Left renal cortex interstitium (tissue), 4 donors: Measurements from ENCODE around the gene CLTRN. TPM values are rescaled to one million over a fixed set of nuclear protein-coding genes. Genes with fewer than 3 reads are reported as not detected.
"Not testable (repeated sequence)": the region's sequence is repeated elsewhere in the genome, so short reads cannot be mapped to it uniquely, and the experiment has no call there.

Experiments used
- DNase-seq, 4 donors: peaks; one replicate each; pipeline ENCODE4 v3.0.0-alpha.2; 2013; ENCODE audit warnings: low read depth in 4 of 4, low spot score in 2 of 4, missing footprints in 1 of 4
- polyA plus RNA-seq, 4 donors: library from polyadenylated mRNA; unstranded; fragments of 120-200 nt; gene quantifications; one replicate each; pipeline ENCODE4 v1.2.1, GENCODE V29; 2013; ENCODE audit not compliant: insufficient read length in 4 of 4

The CLTRN gene
- polyA plus RNA-seq, 4 donors: 19.3 to 23.2 (median 20.4) TPM

GRCh38 chrX:15654804-15655203 lies 9.8 kb downstream of the CLTRN start:
- not testable (repeated sequence) for DNase-seq

- no peak for DNase-seq
Measured at GRCh38 chrX:15653961-15654360, 10.6 kb downstream of the CLTRN start.

GRCh38 chrX:15647510-15647909 lies 17.1 kb downstream of the CLTRN start:
- not testable (repeated sequence) for DNase-seq

GRCh38 chrX:15646543-15646942 lies 18.1 kb downstream of the CLTRN start:
- DNase-seq: no peak

- DNase-seq: no peak
Measured at GRCh38 chrX:15646031-15646430, 18.6 kb downstream of the CLTRN start.

GRCh38 chrX:15645266-15645665 lies 19.3 kb downstream of the CLTRN start:
- no peak for DNase-seq

GRCh38 chrX:15644560-15644872 lies 20.1 kb downstream of the CLTRN start:
- no peak for DNase-seq

GRCh38 chrX:15643786-15644559 lies 20.6 kb downstream of the CLTRN start:
- DNase-seq: no peak

GRCh38 chrX:15631637-15632036 lies 33.0 kb downstream of the CLTRN start:
- DNase-seq: no peak

- no peak for DNase-seq
Measured at GRCh38 chrX:15623054-15623453, 41.6 kb downstream of the CLTRN start.

- no peak for DNase-seq
Measured at GRCh38 chrX:15619053-15619755, 45.4 kb downstream of the CLTRN start.

- no peak for DNase-seq
Measured at GRCh38 chrX:15617111-15617510, 47.5 kb downstream of the CLTRN start.

- no peak for DNase-seq
Measured at GRCh38 chrX:15616531-15616930, 48.1 kb downstream of the CLTRN start.

- no peak for DNase-seq
Measured at GRCh38 chrX:15607067-15607466, 57.5 kb downstream of the CLTRN start.

GRCh38 chrX:15606136-15606535 lies 58.5 kb downstream of the CLTRN start:
- no peak for DNase-seq

- DNase-seq: no peak
Measured at GRCh38 chrX:15605226-15605625, 59.4 kb downstream of the CLTRN start.

- no peak for DNase-seq
Measured at GRCh38 chrX:15602761-15603160, 61.8 kb downstream of the CLTRN start.

- DNase-seq: no peak
Measured at GRCh38 chrX:15601932-15602331, 62.7 kb downstream of the CLTRN start.

- DNase-seq: no peak
Measured at GRCh38 chrX:15600745-15601144, 63.9 kb downstream of the CLTRN start, which contains the start of gene ACE2. TSS of gene ACE2 (minus strand) at chrX:15600960. CDS start at chrX:15600911, 49 bp downstream.

GRCh38 chrX:15600049-15600448 lies 64.6 kb downstream of the CLTRN start:
- DNase-seq: no peak

- no peak for DNase-seq
Measured at GRCh38 chrX:15599461-15599860, 65.1 kb downstream of the CLTRN start.

GRCh38 chrX:15598026-15598425 lies 66.6 kb downstream of the CLTRN start:
- no peak for DNase-seq
